ENCODE measurements around the gene POLE.

GRCh38 chr12:132603240-132604150, 83.6 kb downstream of the POLE start:
- TF ChIP-seq POLR2A (IDR thresholded peaks at IDR 0.05; ENCODE audit: low read depth, low read length) (no peak), PAX5 (IDR thresholded peaks at IDR 0.05; ENCODE audit: insufficient read depth, low read length, severe bottlenecking) (no peak), POLR2AphosphoS5 (IDR thresholded peaks at IDR 0.05; ENCODE audit: low read depth, low read length) (no peak), TAF1 (IDR thresholded peaks at IDR 0.05; ENCODE audit: low read depth, low read length) (no peak)

Data from GM12891 (cell line).